GDM1 (cell line): ENCODE results near the gene ASXL2.
"Not testable (repeated sequence)": the region's sequence is repeated elsewhere in the genome, so short reads cannot be mapped to it uniquely, and the experiment has no call there.

Source experiments
- DNase-seq: peaks from one replicate; lab custom pipeline; 2025; lab: John Stamatoyannopoulos, UW

ASXL2 gene

GRCh38 chr2:25832897-25833296 lies 45.4 kb downstream of the ASXL2 start:
- DNase-seq = no peak

- no peak for DNase-seq
These were observed 46.4 kb downstream of the ASXL2 start for GRCh38 chr2:25831746-25832449.

DNA sequence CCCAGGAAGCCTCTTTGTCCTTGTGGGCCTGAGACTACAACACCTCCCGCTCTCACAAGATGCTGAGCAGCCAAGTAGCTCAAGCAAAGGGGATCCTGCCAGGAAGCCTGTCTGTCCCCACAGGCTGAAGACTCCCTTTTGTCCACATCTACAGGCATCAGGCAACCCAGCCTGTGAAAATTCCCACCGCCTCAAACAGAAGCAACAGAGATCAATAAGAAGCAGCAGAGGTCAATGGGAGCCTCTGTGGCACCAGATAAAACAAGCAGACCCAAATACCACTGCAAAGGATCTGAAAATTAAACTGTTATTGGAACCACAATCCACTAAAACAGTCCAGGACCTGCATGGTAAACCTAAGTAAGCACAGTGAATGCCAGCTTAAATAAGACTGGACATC lies 48.5 kb downstream of the ASXL2 start:
- DNase-seq = no peak

DNA sequence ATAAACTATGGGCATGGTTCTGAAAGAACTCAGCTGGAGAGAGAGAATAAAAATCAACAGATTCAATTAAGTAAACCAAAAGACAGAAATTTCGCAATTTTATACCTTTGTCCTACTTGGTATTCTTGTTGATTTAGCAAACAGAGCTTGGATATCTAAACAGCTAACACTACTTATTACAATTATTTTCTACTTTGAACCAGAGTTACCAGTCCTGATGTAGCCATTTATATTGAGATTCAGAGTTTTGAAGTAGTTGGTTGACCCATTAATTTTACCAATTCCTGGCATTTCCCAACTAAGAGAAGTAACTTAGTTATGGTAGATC lies 48.9 kb downstream of the ASXL2 start:
- no peak for DNase-seq

DNA sequence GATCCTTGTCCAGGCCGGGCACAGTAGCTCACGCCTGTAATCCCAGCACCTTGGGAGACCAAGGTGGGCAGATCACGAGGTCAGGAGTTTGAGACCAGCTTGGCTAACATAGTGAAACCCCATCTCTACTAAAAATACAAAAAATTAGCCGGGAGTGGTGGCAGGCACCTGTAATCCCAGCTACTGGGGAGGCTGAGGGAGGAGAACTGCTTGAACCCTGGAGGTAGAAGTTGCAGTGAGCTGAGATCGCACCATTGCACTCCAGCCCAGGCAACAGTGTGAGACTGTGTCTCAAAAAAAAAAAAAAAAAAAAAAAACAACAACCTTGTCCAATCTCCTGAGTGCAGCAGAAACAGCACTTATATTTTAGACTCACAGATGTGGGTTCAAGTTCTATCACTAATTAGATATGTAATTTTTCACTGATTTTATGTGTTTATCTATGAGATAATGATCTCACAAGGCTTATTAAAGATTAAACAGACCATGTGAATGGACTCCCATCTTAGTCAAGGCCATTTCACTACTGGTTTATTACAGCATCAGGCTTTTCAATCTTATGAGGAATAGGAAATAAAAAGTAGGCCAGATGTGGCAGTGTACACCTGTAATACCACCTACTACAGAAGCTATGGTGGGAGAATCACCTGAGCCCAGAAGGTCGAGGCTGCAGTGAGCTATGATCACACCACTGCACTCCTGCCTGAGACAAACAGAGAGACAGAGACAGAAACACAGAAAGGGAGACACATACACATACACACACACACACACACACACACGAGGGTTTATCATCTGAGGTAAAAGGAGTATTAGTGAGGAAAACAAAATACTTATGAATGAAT lies 49.5 kb downstream of the ASXL2 start:
- DNase-seq = not testable (repeated sequence)

DNA sequence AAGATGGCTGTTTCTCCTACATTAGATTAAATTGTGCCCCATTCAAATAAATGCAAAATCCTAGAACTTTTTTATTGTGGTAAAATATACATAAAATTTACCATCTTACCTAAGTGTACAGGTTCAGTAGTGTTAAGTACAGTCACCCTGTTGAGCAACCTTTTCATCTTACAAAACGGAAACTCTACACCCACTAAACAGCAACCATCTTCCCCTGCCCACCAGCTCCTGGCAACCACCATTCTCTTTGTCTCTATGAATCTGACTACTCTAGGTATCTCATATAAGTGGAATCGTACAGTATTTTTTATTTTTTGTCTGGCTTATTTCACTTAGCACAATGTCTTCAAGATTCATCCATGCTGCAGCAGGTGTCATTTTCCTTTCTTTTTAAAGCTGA lies 53.0 kb downstream of the ASXL2 start:
- no peak for DNase-seq

DNA sequence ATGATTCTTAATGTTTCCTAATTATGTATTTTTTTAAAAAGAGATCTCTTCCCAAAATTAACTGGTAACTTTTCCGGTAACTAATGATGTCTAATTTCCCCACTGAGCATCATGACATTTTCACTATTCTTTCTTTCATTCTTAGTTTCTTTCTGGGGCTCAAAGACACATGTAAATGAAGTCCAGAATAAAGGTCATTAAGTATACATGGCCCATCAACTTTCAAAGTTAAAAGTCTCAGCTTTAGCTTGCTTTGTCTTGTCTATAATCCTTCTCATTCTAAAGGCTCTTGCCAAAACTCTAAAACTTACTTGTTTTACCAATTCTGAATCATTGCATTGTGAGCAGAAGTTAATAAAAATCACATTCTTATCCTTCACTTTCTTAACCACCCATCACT lies 53.6 kb downstream of the ASXL2 start:
- no peak for DNase-seq

DNA sequence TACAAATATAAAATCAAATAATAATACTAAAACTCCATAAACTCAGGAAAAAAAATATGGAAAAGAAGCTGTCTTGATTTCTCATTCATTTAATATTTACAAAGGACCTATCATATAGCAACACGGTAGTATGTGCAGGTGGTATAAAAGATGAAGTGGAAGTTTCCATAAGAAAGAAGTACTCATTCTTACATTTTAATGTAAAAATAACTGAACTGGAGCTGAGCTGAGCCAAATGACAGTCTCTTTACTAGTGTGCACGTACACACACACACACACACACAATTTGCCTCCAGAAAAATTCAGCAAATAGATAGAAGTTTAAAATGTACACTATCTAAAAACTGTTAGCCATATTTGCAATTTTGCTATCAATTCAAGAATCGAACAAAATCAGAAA lies 54.1 kb downstream of the ASXL2 start:
- DNase-seq = no peak

- no peak for DNase-seq
These were observed 55.8 kb downstream of the ASXL2 start for GRCh38 chr2:25822190-25823117.

GRCh38 chr2:25821225-25822056 lies 56.8 kb downstream of the ASXL2 start:
- DNase-seq = no peak

DNA sequence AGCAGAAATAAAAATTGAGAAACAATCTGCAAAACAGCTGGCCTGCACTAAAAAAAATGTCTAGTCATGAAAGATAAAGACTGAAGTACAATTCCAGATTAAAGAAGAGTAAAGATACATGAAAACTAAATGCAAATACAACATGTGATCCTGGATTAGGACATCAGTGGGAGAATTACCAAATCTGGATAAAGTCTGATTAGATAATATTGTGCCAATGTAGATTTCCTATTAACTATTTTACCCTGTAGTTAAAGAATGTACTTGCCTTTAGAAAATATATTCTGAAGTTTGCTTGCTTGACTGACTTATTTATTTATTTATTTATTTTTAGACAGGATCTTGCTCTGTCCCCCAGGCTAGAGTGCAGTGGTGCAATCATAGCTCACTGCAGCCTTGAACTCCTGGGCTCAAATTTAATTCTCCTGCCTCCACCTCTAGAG lies 58.7 kb downstream of the ASXL2 start:
- no peak for DNase-seq

DNA sequence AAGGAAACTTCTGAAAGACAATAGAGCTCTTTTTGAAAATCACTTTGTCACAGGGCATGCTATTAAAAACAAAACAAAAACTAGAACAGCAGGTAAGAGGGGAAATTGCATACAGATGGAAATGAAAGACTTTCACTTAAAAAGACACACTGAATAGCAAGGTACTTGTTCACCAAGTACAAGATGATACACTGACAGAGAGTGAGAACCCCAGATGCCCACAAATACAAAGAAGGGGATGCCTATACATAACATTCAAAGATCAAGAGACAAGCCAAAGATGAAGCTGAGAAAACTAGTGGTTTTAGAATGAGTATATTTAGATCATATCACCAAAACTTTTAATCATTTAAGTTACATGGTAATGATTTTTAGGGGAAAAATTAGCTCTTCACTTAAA lies 60.7 kb downstream of the ASXL2 start:
- DNase-seq = no peak

- DNase-seq = no peak
These were observed 61.3 kb downstream of the ASXL2 start for GRCh38 chr2:25817006-25817405.

DNA sequence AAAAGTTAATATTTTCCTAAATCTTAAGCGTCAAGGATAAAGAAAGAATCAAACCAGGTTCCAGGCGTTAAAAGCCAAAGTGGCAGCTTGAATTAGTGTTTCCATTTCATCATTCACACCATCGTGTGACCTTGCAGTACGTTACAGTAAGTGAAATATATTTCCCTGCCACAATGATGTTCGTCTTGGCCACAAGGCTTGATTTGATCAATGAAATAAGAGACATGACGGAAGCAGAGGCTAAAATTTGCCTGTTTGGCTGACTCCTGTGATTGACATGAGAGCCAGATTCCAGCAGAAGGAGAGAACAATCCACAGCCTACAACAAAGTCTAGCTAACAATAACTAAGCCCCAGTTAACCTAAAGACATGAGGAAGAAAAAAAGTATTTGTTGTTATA lies 62.0 kb downstream of the ASXL2 start:
- no peak for DNase-seq

GRCh38 chr2:25814681-25815080 lies 63.6 kb downstream of the ASXL2 start:
- DNase-seq = no peak

- no peak for DNase-seq
These were observed 67.9 kb downstream of the ASXL2 start for GRCh38 chr2:25810428-25810827.

- DNase-seq = no peak
These were observed 68.6 kb downstream of the ASXL2 start for GRCh38 chr2:25809646-25810045.

- DNase-seq = no peak
These were observed 70.3 kb downstream of the ASXL2 start for GRCh38 chr2:25808006-25808383.

- no peak for DNase-seq
These were observed 71.3 kb downstream of the ASXL2 start for GRCh38 chr2:25806941-25807340.

GRCh38 chr2:25805987-25806386 lies 72.3 kb downstream of the ASXL2 start:
- no peak for DNase-seq

DNA sequence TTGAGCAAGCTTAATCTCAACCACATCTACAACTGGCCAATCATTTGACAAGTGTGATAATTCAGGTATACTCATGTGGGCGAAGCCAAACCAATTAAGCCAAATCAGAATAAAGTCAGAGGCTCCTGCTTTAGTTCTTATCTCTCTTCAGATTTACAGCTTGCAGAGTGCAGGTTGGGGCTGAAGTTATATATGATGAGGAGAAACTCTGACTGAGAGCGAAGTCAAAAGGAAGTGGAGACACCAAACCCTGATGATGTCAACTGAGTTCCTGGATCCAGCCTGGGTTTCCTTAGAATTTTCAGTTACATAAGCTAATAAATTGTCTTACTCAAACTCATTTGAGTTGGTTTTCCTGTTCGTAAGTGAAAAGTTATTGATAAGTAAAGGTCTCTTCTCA lies 73.9 kb downstream of the ASXL2 start:
- DNase-seq = no peak

DNA sequence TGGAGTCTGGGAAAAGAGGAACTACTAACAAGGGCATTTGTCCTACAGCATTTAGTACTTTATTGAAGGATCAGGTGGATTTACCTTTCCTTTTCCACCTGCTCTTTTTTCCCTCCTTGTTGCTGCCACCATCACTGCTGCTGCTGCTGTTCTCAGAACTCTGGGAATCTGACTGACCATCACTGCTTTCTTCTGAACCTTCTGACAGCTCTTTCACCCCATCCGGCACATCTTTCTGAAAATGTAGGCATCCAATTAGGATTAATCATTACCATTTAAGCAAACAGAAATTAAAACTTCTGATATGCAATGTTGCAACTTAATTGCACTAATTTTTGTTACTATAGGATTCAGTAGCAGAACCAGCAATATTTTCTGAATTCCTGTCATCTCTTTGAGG lies 79.0 kb downstream of the ASXL2 start:
- no peak for DNase-seq
